Fibroblast of pulmonary artery (primary cell): ENCODE measurements around the gene BACH2.

ENCODE experiments used
- DNase-seq: peaks from one replicate; pipeline ENCODE4 v3.0.0-alpha.2; 2010; ENCODE audit warnings: low read depth
- H3K4me3 ChIP-seq: replicated peaks from 2 replicates; pipeline ENCODE4 v1.5.1; 2011; ENCODE audit warnings: low read depth, mild to moderate bottlenecking, control low read depth, low read length, moderate library complexity
- CTCF ChIP-seq: IDR thresholded peaks from 2 replicates; pipeline ENCODE4 v1.5.1; 2011; ENCODE audit warnings: mild to moderate bottlenecking, control low read depth, low read length, inconsistent platforms; ENCODE audit errors: missing control alignments

Gene BACH2

GRCh38 chr6:90157441-90157840 is 139.2 kb downstream of the BACH2 start:
- no peak for TF ChIP-seq CTCF
- no peak for DNase-seq
- no peak overlapping the region for H3K4me3 ChIP-seq

- no peak overlapping the region for H3K4me3 ChIP-seq
- no peak for TF ChIP-seq CTCF
- DNase-seq, result no peak
These were observed 139.8 kb downstream of the BACH2 start for GRCh38 chr6:90156861-90157260.

GRCh38 chr6:90154755-90155470 is 141.7 kb downstream of the BACH2 start:
- no peak for DNase-seq
- no peak for TF ChIP-seq CTCF
- H3K4me3 ChIP-seq, result no peak overlapping the region

- no peak overlapping the region for H3K4me3 ChIP-seq
- no peak for DNase-seq
- no peak for TF ChIP-seq CTCF
These were observed 144.8 kb downstream of the BACH2 start for GRCh38 chr6:90151576-90152422.

- no peak for DNase-seq
- no peak for TF ChIP-seq CTCF
- H3K4me3 ChIP-seq, result no peak overlapping the region
These were observed 147.4 kb downstream of the BACH2 start for GRCh38 chr6:90149280-90149679.

- no peak overlapping the region for H3K4me3 ChIP-seq
- TF ChIP-seq CTCF, result no peak
- DNase-seq, result no peak
These were observed 147.8 kb downstream of the BACH2 start for GRCh38 chr6:90148867-90149266.
